CD4-positive, alpha-beta T cell treated with Interleukin-2 at 100 ng/mL for 4 hours (primary cell): ENCODE data around the gene COLGALT1.
A peak's percentile ranks its signal among the peaks of the same experiment; 100 is the strongest.
"Not testable (repeated sequence)": the region's sequence is repeated elsewhere in the genome, so short reads cannot be mapped to it uniquely, and the experiment has no call there.

ENCODE experiments used
- DNase-seq: peaks from one replicate; pipeline ENCODE4 v3.0.0-alpha.2; 2020; ENCODE audit warnings: low spot score

Gene COLGALT1

DNA sequence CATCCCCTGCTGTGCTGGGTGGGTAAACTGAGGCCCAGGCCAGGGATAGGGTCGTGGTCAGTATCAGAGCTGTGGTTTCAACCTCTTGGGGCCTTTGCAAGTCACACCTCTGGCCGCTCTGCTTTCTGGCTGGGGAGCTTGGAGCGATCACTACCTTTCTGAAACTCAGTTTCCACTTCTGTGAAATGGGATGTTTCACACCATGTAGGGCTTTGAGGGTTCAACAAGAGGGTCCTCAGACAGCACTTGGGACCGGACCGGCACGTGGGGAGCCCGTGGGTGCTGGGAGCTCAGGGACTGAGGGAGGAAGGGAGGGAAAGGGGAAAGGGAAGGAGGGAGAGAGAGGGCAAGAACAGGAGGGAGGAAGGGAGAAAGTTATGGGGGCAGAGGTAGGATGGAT lies 22.9 kb upstream of the COLGALT1 start:
- no peak for DNase-seq

DNA sequence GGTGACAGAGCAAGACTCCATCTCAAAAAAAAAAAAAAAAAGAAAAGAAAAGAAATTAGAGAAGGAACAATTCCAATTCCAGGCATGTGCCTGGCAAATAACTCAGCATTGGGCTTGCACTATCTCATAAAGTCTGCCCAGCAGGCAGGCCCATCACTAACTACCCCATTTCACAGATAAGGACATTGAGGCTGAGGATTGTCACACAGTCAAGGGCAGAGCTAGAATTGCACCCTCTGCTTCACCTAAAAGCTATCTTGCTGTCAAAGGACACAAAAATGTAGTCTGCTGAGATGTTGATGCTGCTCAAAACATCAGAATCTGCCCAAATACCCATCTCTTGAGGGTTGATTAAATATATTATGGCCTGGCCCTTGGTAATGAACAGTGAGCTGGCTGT lies 20.7 kb upstream of the COLGALT1 start:
- DNase-seq, result no peak

GRCh38 chr19:17536955-17537354 lies 18.5 kb upstream of the COLGALT1 start:
- no peak for DNase-seq

DNA sequence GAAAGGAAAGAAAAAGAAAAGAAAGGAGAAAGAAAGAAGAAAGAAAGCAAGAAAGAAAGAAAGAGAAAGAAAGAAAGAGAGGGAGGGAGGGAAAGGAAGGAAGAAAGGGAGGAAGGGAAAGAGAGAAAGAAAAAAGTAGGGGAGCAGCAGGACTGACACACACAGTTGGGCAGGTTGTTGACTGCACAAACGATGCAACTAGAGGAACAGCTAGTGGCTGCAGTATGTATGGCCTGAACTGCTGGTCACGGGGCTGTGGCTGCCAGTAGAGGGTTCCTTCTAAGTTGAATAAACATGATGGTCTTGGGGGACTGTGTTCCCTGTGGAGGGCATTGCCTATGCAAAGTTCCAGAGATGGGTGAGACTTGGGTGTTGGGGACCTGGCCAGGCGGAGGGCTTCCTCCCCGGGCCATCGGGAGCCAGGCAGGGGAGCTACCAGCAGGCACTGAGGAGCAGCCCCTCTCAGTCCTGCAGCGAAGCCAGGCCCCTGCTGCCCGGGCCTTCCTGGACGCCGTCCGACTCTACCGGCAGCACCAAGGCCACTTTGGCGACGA lies 16.7 kb upstream of the COLGALT1 start:
- DNase-seq, result no peak

- DNase-seq, result peak; percentile 93
Measured at GRCh38 chr19:17539238-17540117, 16.0 kb upstream of the COLGALT1 start.

GRCh38 chr19:17540174-17540573 lies 15.3 kb upstream of the COLGALT1 start:
- DNase-seq, result no peak

- no peak for DNase-seq
Measured at GRCh38 chr19:17541184-17541759, 14.2 kb upstream of the COLGALT1 start.

DNA sequence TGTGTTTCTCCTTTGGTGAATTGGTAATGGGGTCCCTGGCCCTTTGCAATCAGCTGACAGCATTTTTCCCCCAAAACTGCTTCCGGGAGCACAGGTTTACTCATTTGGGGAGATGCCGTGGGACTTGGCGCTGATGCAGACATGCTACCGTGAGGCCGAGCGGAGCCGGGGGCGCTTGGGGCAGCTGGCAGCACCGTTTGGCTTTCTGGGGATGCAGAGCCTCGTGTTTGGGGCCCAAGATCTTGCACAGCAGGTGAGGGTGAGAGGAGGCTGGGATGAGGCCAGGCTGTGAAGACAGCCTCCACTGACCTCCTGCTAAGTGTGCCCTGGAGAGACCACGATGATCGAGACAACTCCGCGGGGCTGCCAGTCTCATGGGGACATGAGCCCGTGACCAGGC lies 13.4 kb upstream of the COLGALT1 start:
- DNase-seq, result no peak

DNA sequence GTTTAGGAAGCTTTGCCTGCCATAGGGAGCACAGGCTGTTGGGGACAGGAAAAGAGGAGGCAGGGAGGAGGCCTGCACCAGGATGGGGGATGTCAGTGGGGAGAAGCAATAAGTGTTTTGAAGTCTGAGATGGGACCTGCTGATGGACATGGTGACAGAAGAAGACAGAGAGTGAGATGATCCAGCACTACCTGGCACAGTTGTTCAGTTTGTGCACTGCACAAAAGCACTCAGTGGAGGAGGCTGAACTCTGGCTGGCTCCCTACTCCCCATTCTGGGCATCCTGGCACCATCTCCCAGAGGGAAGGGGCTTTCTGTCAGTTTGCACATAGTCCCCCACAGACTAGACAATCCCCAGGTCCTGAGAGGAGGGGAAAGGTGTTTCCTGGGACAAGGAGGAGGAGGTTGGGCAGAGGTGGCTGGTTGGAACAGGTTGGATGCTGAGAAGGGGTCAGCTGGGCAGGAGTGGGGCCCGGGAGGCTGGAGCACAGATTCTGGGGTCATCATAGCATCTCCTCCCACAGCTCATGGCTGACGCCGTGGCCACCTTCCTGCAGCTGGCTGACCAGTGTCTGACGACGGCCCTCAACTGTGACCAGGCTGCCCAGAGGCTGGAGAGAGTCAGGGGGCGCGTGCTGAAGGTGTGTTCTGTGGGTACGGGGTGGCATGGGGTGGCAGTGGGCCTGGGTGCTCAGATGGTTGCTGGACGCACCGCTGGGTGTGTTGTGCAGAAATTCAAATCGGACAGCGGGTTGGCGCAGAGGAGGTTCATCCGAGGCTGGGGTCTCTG lies 12.5 kb upstream of the COLGALT1 start:
- DNase-seq, result no peak

GRCh38 chr19:17543986-17544385 lies 11.5 kb upstream of the COLGALT1 start:
- DNase-seq, result no peak

DNA sequence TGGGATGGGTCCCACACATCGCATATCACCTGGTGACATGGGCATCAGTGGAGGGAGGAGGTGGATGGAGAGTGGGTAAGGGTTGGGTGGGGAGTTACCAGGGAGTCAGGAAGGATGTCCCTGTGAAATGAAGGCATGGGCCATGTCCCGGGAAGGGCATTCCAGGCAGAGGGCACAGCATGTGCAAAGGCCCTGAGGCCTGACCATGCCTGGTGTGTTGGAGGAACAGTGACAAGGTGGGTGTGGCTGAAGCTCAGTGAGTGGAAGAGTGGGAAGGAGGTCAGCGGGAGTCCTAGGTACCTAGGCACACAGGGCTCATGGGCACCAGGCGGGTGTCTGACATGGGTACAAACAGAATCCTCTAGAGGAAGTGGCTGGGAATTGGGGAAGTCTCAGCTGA lies 11.0 kb upstream of the COLGALT1 start:
- DNase-seq, result no peak

GRCh38 chr19:17548145-17548544 lies 7.3 kb upstream of the COLGALT1 start:
- DNase-seq, result no peak

DNA sequence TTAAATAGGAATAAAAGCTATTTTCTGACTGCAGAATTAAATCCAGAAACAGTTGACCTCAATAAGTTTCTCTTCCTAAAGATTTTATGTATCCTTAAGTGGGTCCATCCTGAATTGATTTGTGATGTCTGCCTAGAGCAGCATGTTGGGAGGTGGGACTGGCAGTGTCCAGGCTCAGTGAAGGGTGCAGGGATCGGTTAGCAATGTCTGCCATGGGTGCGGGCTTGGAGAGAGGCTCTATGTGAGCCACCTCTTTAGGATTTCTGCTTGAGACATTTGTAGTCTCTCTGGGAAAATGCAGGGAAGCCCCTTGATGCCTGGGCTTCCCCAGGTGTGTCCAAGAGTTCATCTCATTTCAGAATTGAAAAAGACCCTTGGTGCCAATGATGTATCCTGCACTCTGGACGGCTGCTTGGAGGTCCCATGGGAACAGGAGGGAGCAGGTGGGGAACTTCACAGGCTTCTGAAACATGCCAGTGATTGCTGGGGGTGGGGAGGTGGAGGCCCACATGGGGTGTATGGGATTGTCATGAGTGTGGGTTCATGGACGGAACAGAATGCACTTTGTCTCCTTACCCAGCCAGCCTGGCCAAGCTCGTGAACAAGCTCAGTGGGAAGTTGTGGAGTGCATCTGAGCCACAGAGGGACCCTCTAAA lies 6.2 kb upstream of the COLGALT1 start:
- no peak for DNase-seq

- DNase-seq, result no peak
Measured at GRCh38 chr19:17550076-17550667, 5.3 kb upstream of the COLGALT1 start.

- not testable (repeated sequence) for DNase-seq
Measured at GRCh38 chr19:17552735-17553134, 2.7 kb upstream of the COLGALT1 start.

DNA sequence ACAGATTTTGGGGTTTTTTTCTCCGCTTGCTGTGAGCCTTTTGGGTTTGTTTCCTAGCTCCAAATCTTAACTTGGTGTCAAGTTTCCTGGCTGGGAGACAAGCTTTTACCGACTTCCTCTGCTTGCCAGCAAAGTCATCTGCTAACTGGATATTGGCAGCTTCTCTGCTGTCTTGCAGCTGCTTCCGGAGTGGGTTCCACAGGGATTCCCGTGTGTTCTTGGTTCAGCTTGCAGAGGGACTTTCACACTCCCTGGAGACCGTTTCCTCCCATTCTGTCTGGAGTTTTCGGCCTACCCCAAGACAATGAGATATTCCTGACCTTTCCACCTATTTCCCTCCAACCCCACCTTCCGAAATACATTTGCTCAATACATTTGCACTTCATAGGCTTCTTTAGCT lies 2.2 kb upstream of the COLGALT1 start:
- DNase-seq, result no peak

- no peak for DNase-seq
Measured at GRCh38 chr19:17554968-17555479, 425 bp upstream of the COLGALT1 start.

DNA sequence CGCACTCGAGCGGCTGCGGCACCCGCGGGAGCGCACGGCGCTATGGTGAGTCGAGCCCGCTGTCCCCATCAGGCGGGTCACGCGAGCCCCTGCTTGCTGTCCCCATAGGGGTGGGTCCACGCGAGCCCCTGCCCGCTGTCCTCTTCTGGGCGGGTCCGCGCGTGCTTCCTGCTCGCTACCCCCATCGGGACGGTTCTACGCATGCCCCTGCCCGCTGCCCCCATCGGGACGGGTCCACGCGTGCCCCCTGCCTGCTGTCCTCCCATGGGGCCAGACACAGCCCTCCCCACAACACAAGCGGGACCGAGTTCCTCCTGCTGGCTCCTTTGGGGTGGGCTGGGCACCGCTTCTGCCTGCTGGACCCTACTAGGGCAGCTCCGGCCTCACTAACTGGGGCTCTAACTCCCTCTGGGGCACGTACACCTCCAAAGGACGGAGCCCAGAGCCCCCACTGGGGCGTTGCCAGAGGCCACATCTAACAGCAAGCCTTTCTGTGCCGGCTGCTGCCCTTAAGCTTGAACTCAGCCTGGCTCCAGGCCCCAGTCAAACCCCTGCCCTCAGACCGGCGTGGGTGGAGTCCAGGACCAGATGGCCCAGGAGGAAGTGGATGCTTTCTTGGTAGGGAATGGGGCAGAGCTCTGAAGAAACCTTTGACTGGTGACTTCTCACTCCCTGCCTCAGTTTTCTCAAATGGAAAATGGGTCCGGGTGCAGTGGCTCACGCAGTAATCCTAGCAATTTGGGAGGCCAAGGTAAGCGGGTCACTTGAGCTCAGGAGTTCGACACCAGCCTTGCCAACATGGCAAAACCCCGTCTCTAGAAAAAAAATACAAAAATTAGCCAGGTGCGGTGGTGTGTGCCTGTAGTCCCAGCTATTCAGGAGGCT lies 722 bp downstream of the COLGALT1 start:
- DNase-seq, result peak; percentile 11

DNA sequence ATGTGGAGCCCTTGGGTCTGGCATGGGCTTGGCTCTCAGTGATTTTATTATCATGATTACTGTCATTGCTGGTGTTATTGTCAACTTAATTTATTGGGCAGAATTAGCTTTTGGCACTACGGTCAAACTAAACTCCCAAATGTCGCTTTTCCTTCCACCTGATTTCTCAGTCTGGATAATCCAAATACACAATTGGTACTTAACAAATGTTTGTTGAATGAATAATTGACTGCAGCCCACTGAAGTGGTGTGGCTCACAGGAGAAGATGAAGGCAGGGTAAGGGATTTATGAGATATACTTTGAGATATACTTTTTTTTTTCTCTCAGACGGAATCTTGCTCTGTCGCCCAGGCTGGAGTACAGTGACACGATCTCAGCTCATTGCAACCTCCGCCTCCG lies 1.5 kb downstream of the COLGALT1 start:
- DNase-seq, result no peak

GRCh38 chr19:17557466-17557865 lies 2.0 kb downstream of the COLGALT1 start:
- DNase-seq, result no peak
